Stimulated activated CD4-positive, alpha-beta T cell treated with anti-CD3 and anti-CD28 coated beads, Interleukin-1b, Interleukin-23, amount 100 ng/mL, for 4 hours (primary cell): Measurements from ENCODE around the gene CLIP2.
"Not testable (repeated sequence)": the region's sequence is repeated elsewhere in the genome, so short reads cannot be mapped to it uniquely, and the experiment has no call there.

ENCODE experiments used
- DNase-seq, 2 donors: peaks; one replicate each; pipeline ENCODE4 v3.0.0-alpha.2; 2020; ENCODE audit warnings: low read depth in 2 of 2

Gene CLIP2

GRCh38 chr7:74289018-74289658 is at the start of gene CLIP2:
TSS of gene CLIP2 (plus strand) at chr7:74289407. CDS start at chr7:74317547, 28,140 bp downstream.
- peak; percentile 71 to 77 for DNase-seq

- DNase-seq, result no peak
These were observed 48.7 kb upstream of the CLIP2 start for GRCh38 chr7:74240482-74240881.

- no peak for DNase-seq
These were observed 47.1 kb upstream of the CLIP2 start for GRCh38 chr7:74242122-74242443.

- DNase-seq, result no peak
These were observed 42.7 kb upstream of the CLIP2 start for GRCh38 chr7:74246497-74246896.

GRCh38 chr7:74248156-74248555 is 41.1 kb upstream of the CLIP2 start:
- no peak for DNase-seq

- DNase-seq, result not testable (repeated sequence)
These were observed 40.1 kb upstream of the CLIP2 start for GRCh38 chr7:74249058-74249457.

- no peak for DNase-seq
These were observed 36.3 kb upstream of the CLIP2 start for GRCh38 chr7:74252893-74253292.

GRCh38 chr7:74253331-74253730 is 35.9 kb upstream of the CLIP2 start:
- no peak for DNase-seq

- DNase-seq, result no peak
These were observed 35.4 kb upstream of the CLIP2 start for GRCh38 chr7:74253835-74254128.

GRCh38 chr7:74254129-74254857 is 34.9 kb upstream of the CLIP2 start, which contains the start of gene RFC2:
TSS of gene RFC2 (minus strand) at chr7:74254399. CDS start at chr7:74254383, 16 bp downstream.
- DNase-seq, result peak; percentile 95 to 97

- no peak for DNase-seq
These were observed 34.3 kb upstream of the CLIP2 start for GRCh38 chr7:74254858-74255379.

GRCh38 chr7:74255461-74255860 is 33.7 kb upstream of the CLIP2 start:
- DNase-seq, result not testable (repeated sequence)

- no peak for DNase-seq
These were observed 32.5 kb upstream of the CLIP2 start for GRCh38 chr7:74256491-74257408.

- DNase-seq, result no peak
These were observed 30.6 kb upstream of the CLIP2 start for GRCh38 chr7:74258639-74259038.

GRCh38 chr7:74262639-74263398 is 26.4 kb upstream of the CLIP2 start:
- no peak for DNase-seq

- DNase-seq, result no peak
These were observed 25.6 kb upstream of the CLIP2 start for GRCh38 chr7:74263399-74264120.

- DNase-seq, result no peak
These were observed 22.8 kb upstream of the CLIP2 start for GRCh38 chr7:74266191-74266963.

GRCh38 chr7:74267756-74268565 is 21.2 kb upstream of the CLIP2 start:
- no peak for DNase-seq

- peak; percentile 40 to 41 for DNase-seq
These were observed 19.4 kb upstream of the CLIP2 start for GRCh38 chr7:74269757-74270277.
